Measurements from ENCODE around the gene COL6A2.
A peak's percentile ranks its signal among the peaks of the same experiment; 100 is the strongest.

Gene COL6A2

DNA sequence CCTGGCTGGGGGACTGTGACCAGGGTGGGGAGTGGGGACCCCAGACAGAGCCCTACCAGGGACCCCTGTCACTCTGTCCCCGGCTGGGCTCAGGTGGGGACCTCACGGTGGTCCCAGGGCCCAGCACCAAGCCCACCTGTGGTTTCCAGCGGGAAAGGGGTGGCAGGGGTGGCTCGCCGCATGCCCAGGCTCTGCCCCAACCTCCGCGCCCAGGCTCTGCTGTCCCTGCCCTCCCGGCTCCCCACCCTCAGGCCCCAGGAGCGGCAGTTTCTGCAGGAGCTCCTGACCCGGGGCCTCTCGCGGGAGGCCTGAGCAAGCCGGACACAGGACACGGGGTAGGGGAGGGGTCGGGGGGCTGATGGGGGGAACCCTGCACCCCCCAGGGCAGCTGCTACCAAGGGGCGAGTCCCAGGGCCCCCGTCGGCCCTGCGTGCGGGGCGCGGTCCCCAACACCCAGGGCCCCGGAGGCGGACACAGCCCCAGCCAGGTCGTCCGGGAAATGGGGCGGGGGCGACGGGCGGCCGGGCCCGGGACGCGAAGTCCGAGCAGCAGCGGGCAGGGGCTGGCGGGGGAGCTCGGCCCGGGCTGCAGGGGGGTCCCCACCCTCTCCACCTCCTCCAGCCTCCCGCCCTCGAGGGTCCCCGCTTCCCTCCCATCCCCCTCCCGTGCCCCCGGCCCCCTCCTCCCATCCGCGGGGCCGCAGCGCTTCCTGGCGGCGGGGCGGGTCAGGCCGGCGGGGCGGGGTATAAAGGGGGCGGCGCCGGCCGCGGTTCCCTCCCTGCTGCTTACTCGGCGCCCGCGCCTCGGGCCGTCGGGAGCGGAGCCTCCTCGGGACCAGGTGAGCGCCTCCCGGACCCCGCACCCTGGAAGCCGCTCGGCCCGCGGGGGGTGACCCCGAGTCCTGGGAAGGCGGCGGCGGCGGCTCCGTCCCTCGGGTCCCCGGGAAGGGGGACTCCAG is at the start of gene COL6A2:
Gene COL6A2 (plus strand): TSS at position 777 of the 958 bp plus-strand sequence.
- peak; percentile 62 to 88 for DNase-seq
- H3K4me3 ChIP-seq: peak within 1 kb of the TSS; percentile 82 to 97
- H3K4me1 ChIP-seq: peaks cover 4 to 47% (median 30%) of the 10 kb centered on the region in 4 donors
- H3K36me3 ChIP-seq: peaks cover 0 to 5% (median 0%) of the 10 kb centered on the region in 3 donors
- H3K9me3 ChIP-seq: peaks cover 0 to 7% (median 6%) of the 10 kb centered on the region in 3 donors
- intact Hi-C loops (cut with DNase I; ENCODE audit: low total_unique reads): loop anchor here (2.0 kb wide), 1 partner anchor 125 kb away; no protein-coding TSS in a partner anchor
- TF ChIP-seq, protein P1, sequence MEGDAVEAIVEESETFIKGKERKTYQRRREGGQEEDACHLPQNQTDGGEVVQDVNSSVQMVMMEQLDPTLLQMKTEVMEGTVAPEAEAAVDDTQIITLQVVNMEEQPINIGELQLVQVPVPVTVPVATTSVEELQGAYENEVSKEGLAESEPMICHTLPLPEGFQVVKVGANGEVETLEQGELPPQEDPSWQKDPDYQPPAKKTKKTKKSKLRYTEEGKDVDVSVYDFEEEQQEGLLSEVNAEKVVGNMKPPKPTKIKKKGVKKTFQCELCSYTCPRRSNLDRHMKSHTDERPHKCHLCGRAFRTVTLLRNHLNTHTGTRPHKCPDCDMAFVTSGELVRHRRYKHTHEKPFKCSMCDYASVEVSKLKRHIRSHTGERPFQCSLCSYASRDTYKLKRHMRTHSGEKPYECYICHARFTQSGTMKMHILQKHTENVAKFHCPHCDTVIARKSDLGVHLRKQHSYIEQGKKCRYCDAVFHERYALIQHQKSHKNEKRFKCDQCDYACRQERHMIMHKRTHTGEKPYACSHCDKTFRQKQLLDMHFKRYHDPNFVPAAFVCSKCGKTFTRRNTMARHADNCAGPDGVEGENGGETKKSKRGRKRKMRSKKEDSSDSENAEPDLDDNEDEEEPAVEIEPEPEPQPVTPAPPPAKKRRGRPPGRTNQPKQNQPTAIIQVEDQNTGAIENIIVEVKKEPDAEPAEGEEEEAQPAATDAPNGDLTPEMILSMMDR (IDR thresholded peaks at IDR 0.05): peak in 1 of 2 experiments; percentile 47
- H3K27ac ChIP-seq: peak within 1 kb of the TSS; percentile 95 to 100
- no peaks in the 10 kb centered on the region for H3K27me3 ChIP-seq

DNA sequence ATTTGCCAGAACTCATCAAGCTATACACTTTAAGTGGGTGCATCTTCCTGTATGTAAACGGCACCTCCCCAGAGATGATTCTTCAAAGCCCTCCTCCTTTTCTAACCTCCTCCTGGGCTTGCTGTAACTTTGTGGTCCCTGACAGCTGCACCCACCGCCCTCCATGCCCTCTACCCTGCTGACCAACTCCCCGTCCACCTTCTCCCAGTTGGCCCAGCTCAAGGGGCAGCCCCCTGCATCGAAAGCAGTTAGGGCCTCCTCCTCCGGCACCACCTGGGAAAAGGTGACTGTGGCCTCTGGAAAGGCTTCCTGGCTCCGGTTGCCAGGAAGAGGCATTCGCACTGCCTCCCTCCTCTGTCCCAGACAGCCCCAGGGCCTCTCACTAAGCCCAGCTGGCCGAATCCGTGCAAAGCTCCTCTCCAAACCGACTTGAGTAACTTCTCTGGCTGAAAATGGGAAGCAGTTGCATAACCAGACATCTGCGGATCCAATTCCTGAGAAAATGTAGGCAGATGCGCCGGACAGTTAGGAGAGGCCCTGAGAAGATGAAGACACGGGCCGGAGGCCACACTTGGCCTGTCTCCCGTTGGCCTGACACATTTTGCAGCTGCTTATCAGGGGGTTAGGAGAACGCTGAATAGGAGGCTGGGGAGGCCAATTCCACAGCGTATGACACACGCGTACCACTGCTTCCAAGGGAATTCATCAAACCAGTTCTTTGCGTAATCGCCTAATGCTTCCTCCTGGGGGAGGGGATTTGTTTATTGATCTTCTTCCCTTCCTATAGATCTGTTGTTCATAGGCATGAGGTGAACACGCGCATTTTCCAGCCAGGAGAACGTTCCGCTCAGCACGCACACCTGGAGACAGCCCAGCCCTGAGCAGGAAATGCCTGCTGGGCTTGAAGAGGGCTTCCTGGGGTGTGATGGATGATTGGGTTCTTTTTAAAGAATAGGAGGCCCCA is 48.7 kb upstream of the COL6A2 start:
- DNase-seq: peak; percentile 92 to 93
- H3K27ac ChIP-seq: peak overlapping the region; percentile 64 to 74
- no peaks in the 10 kb centered on the region for H3K9me3 ChIP-seq
- TF ChIP-seq, protein P1 (IDR thresholded peaks at IDR 0.05): no peak
- intact Hi-C loops (cut with DNase I; ENCODE audit: low total_unique reads): no loop called here
- H3K36me3 ChIP-seq: no peaks in the 10 kb centered on the region
- peaks cover 4 to 19% (median 12%) of the 10 kb centered on the region in 4 donors for H3K4me1 ChIP-seq
- H3K27me3 ChIP-seq: no peaks in the 10 kb centered on the region
- H3K4me3 ChIP-seq: no peak overlapping the region

- peaks cover 5 to 27% (median 21%) of the 10 kb centered on the region in 4 donors for H3K4me1 ChIP-seq
- no peaks in the 10 kb centered on the region for H3K36me3 ChIP-seq
- intact Hi-C loops (cut with DNase I; ENCODE audit: low total_unique reads): no loop called here
- no peaks in the 10 kb centered on the region for H3K9me3 ChIP-seq
- H3K27me3 ChIP-seq: no peaks in the 10 kb centered on the region
- TF ChIP-seq, protein P1 (IDR thresholded peaks at IDR 0.05): no peak
- peak overlapping the region; percentile 64 to 74 for H3K27ac ChIP-seq
- H3K4me3 ChIP-seq: no peak overlapping the region
- DNase-seq: no peak
Measured at GRCh38 chr21:46049890-46050667, 47.8 kb upstream of the COL6A2 start.

DNA sequence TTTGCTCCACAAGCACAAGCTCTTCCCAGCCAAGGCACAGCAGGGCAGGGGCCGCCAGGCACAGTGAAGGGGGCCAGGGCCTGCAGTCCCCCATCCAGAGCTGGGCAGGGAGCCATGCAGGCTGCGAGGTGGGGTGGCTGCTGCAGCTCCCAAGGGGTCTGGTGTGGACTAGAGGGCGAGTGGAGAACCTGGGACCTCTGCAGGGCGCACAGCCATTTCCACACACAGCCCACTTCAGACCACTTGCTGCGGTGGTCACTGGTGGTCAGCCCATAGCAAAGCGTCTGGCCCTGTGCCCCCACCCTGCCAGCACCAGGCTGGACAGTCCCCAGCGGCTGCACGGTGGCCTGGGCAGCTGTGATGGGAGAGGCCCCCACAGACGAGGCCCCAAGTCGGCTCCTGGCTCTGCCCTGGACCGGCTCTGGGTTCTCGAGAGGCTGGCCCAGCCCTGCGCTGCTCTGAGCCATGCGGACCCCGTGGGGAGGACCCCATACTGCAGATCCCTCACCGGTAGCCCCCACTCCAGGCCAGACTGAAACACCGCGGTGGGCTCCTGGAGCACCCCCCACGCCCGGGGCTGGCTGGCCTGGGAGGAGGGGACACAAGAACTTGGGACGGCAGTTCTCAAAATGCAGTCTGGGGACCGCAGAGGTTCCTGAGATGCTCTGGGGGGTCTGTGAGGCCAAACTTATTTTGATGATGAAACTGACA is 47.1 kb upstream of the COL6A2 start:
- Histone ChIP-seq H3K9me3 (no peaks in the 10 kb centered on the region), H3K27me3 (no peaks in the 10 kb centered on the region), H3K36me3 (no peaks in the 10 kb centered on the region), H3K4me1 (peaks cover 12 to 35% (median 28%) of the 10 kb centered on the region in 4 donors), H3K27ac (peak overlapping the region; percentile 64 to 74), H3K4me3 (no peak overlapping the region)
- DNase-seq: no peak
- TF ChIP-seq, protein P1 (IDR thresholded peaks at IDR 0.05): no peak
- intact Hi-C loops (cut with DNase I; ENCODE audit: low total_unique reads): no loop called here

Measured in tibial artery (tissue), 4 donors.